OCI-LY3 (cell line): Measurements from ENCODE around the gene SHISA4.

Source experiments
- EZH2phosphoT487 ChIP-seq: fragments of 200-600 bp; shearing (Covaris generic); IDR thresholded peaks from 2 replicates; pipeline ENCODE4 v1.6.1; 2018; ENCODE audit warnings: antibody characterized with exemption, mixed run types, low read depth
- TF ChIP-seq, protein P1 (sequence below): fragments of 200-600, 300-600 bp; sonication (generic); IDR thresholded peaks from 2 replicates; pipeline ENCODE4 v1.5.1; 2014; ENCODE audit warnings: antibody characterized with exemption, low read length, low read depth

DNA sequence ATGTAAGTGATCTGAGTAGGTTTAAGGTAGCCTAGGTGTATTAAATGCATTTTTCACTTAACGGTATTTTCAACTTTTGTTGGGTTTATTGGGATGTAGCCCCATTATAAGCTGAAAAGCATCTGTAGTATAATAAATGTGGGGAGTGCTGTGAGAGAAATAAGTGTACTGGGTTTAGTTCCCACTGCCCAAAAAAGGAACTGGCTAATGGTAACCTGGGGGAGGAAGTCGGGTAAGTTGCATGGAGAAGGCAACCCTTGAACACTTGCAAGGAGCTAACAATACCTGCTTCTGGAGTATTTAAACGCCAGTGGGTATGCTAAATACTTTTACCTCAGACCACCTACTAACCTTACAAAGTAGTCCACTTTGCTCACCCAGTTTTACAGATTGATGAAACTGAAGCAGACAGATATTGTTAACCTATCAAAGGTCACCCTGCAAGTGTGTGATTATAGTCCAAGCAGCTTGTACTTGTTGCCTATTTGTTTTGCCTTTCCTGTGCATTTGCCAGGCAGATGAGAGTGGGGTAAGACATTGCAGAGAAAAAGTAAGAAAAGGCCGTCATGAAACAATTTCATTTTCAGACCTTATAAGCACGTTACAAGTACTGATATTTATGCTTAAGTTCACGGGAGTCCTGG, 7.6 kb upstream of the SHISA4 start:
- TF ChIP-seq, protein P1, sequence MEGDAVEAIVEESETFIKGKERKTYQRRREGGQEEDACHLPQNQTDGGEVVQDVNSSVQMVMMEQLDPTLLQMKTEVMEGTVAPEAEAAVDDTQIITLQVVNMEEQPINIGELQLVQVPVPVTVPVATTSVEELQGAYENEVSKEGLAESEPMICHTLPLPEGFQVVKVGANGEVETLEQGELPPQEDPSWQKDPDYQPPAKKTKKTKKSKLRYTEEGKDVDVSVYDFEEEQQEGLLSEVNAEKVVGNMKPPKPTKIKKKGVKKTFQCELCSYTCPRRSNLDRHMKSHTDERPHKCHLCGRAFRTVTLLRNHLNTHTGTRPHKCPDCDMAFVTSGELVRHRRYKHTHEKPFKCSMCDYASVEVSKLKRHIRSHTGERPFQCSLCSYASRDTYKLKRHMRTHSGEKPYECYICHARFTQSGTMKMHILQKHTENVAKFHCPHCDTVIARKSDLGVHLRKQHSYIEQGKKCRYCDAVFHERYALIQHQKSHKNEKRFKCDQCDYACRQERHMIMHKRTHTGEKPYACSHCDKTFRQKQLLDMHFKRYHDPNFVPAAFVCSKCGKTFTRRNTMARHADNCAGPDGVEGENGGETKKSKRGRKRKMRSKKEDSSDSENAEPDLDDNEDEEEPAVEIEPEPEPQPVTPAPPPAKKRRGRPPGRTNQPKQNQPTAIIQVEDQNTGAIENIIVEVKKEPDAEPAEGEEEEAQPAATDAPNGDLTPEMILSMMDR, result no peak
- TF ChIP-seq EZH2phosphoT487, result no peak
